ENCODE measurements around the gene VHLL. TPM values are rescaled to one million over a fixed set of nuclear protein-coding genes. Genes with fewer than 3 reads are reported as not detected.

Gene VHLL
- total RNA-seq, 2 donors from 2014 or later: 1.1 TPM; not detected in 1

- peak overlapping the region in 1 of 2 donors; percentile 96 for H3K4me3 ChIP-seq
- peak overlapping the region; percentile 81 to 93 for H3K27ac ChIP-seq
- 92% methylated on average over 9 of the region's 9 CpGs for WGBS
- no peak for DNase-seq (ENCODE audit: low spot score)
- H3K4me1 ChIP-seq (replicated peaks): peaks cover 12% of the 10 kb centered on the region
- no peak for TF ChIP-seq POLR2AphosphoS5 (IDR thresholded peaks at IDR 0.05)
- H3K27me3 ChIP-seq (replicated peaks; ENCODE audit: insufficient read depth): no peaks in the 10 kb centered on the region
- intact Hi-C loops (cut with DNase I): no loop called here
- no peaks in the 10 kb centered on the region for H3K36me3 ChIP-seq
- no peaks in the 10 kb centered on the region for H3K9me3 ChIP-seq
Measured at GRCh38 chr1:156293895-156294294, 5.2 kb downstream of the VHLL start.

GRCh38 chr1:156293098-156293434 lies 6.0 kb downstream of the VHLL start:
- Histone ChIP-seq H3K4me1 (replicated peaks) (peaks cover 12% of the 10 kb centered on the region), H3K27ac (peak overlapping the region; percentile 81 to 93), H3K36me3 (no peaks in the 10 kb centered on the region), H3K27me3 (replicated peaks; ENCODE audit: insufficient read depth) (no peaks in the 10 kb centered on the region), H3K4me3 (no peak overlapping the region), H3K9me3 (no peaks in the 10 kb centered on the region)
- intact Hi-C loops (cut with DNase I): no loop called here
- TF ChIP-seq POLR2A (IDR thresholded peaks at IDR 0.05): no peak
- TF ChIP-seq CTCF (IDR thresholded peaks at IDR 0.05): no peak
- no peak for TF ChIP-seq POLR2AphosphoS5 (IDR thresholded peaks at IDR 0.05)
- 85% methylated on average over 8 of the region's 8 CpGs for WGBS
- DNase-seq (ENCODE audit: low spot score): no peak

- Histone ChIP-seq H3K4me1 (replicated peaks) (peaks cover 12% of the 10 kb centered on the region), H3K36me3 (no peaks in the 10 kb centered on the region), H3K4me3 (peak overlapping the region; percentile 16 to 40), H3K27ac (peak overlapping the region; percentile 81 to 93), H3K9me3 (no peaks in the 10 kb centered on the region), H3K27me3 (replicated peaks; ENCODE audit: insufficient read depth) (no peaks in the 10 kb centered on the region)
- intact Hi-C loops (cut with DNase I): no loop called here
- WGBS: 21% methylated on average over 37 of the region's 37 CpGs
- TF ChIP-seq CTCF (IDR thresholded peaks at IDR 0.05) (no peak), POLR2A (IDR thresholded peaks at IDR 0.05) (peak; percentile 31), POLR2AphosphoS5 (IDR thresholded peaks at IDR 0.05) (peak; percentile 78)
- DNase-seq (ENCODE audit: low spot score): peak; percentile 79
Measured at GRCh38 chr1:156291226-156292061, 7.7 kb downstream of the VHLL start.

- H3K27ac ChIP-seq: peak overlapping the region in 1 of 2 donors; percentile 93
- TF ChIP-seq POLR2AphosphoS5 (IDR thresholded peaks at IDR 0.05) (peak; percentile 62), CTCF (IDR thresholded peaks at IDR 0.05) (no peak)
- no peaks in the 10 kb centered on the region for H3K36me3 ChIP-seq
- no peaks in the 10 kb centered on the region for H3K27me3 ChIP-seq (replicated peaks; ENCODE audit: insufficient read depth)
- no peak for DNase-seq (ENCODE audit: low spot score)
- intact Hi-C loops (cut with DNase I): no loop called here
- no peaks in the 10 kb centered on the region for H3K9me3 ChIP-seq
- peak overlapping the region in 1 of 2 donors; percentile 40 for H3K4me3 ChIP-seq
- H3K4me1 ChIP-seq (replicated peaks): peaks cover 11% of the 10 kb centered on the region
Measured at GRCh38 chr1:156289857-156290256, 9.2 kb downstream of the VHLL start.

- no peaks in the 10 kb centered on the region for H3K36me3 ChIP-seq
- H3K27ac ChIP-seq: peak overlapping the region; percentile 88 to 93
- H3K4me1 ChIP-seq (replicated peaks): no peaks in the 10 kb centered on the region
- 94% methylated on average over 8 of the region's 8 CpGs for WGBS
- H3K27me3 ChIP-seq (replicated peaks; ENCODE audit: insufficient read depth): no peaks in the 10 kb centered on the region
- peak overlapping the region in 1 of 2 donors; percentile 46 for H3K4me3 ChIP-seq
- intact Hi-C loops (cut with DNase I): no loop called here
- DNase-seq (ENCODE audit: low spot score): no peak
- TF ChIP-seq POLR2AphosphoS5 (IDR thresholded peaks at IDR 0.05): no peak
- TF ChIP-seq CTCF (IDR thresholded peaks at IDR 0.05): no peak
- no peak for TF ChIP-seq POLR2A (IDR thresholded peaks at IDR 0.05)
- H3K9me3 ChIP-seq: no peaks in the 10 kb centered on the region
Measured at GRCh38 chr1:156286061-156286460, 13.0 kb downstream of the VHLL start.
